Activated naive CD8-positive, alpha-beta T cell treated with anti-CD3 and anti-CD28 coated beads for 36 hours (primary cell): ENCODE data around the gene TNRC18. TPM values are rescaled to one million over a fixed set of nuclear protein-coding genes. Genes with fewer than 3 reads are reported as not detected.

Source experiments
- DNase-seq: peaks from one replicate; pipeline ENCODE4 v3.0.0; 2021
- H3K27ac Mint-ChIP-seq: one replicate; pipeline ENCODE4 v1.8.0; 2022; ENCODE audit warnings: mild to moderate bottlenecking, moderate library complexity, mixed read lengths
- H3K27me3 Mint-ChIP-seq: one replicate; pipeline ENCODE4 v1.8.0; 2022; ENCODE audit warnings: mild to moderate bottlenecking, mixed read lengths
- H3K36me3 Mint-ChIP-seq: one replicate; pipeline ENCODE4 v1.8.0; 2021; ENCODE audit warnings: mild to moderate bottlenecking, mixed read lengths
- H3K4me1 Mint-ChIP-seq: one replicate; pipeline ENCODE4 v1.8.0; 2021; ENCODE audit warnings: mixed read lengths
- H3K4me3 Mint-ChIP-seq: one replicate; pipeline ENCODE4 v1.8.0; 2022; ENCODE audit warnings: mild to moderate bottlenecking, moderate library complexity, mixed read lengths
- H3K9me3 Mint-ChIP-seq: one replicate; pipeline ENCODE4 v1.8.0; 2022; ENCODE audit warnings: mixed read lengths
- total RNA-seq, 2 experiments: library from RNA; stranded (reverse); gene quantifications; one replicate each; pipeline ENCODE4 v1.2.3, GENCODE V29; 2021

Gene TNRC18
- total RNA-seq, 2 experiments from 2014 or later = 47.6 to 48.0 TPM

GRCh38 chr7:5406957-5407945 lies 16.4 kb downstream of the TNRC18 start:
- no peak overlapping the region for H3K27ac Mint-ChIP-seq
- H3K27me3 Mint-ChIP-seq = peaks cover 14% of the 10 kb centered on the region
- H3K4me3 Mint-ChIP-seq = no peak overlapping the region
- no peaks in the 10 kb centered on the region for H3K36me3 Mint-ChIP-seq
- no peaks in the 10 kb centered on the region for H3K4me1 Mint-ChIP-seq
- no peaks in the 10 kb centered on the region for H3K9me3 Mint-ChIP-seq
- DNase-seq = no peak

DNA sequence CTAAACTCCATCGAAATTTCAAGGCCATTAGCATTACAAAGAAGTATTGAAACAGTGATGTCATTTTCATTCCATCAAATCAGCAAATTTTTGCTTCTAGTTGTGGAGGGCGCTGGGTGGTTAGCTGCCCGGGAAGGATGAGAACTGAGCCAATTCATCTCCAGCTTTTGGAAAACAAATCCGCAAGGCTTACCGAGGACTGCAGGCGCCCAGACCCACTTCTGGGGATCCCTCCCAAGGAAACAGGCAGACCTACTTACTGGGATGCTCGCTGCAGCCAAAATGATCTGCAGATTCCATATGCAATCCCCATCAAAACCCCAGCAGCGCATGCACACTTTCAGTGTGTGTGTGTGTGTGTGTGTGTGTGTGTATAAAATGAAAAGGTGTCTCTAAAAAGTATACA lies 19.2 kb downstream of the TNRC18 start:
- Mint-ChIP-seq H3K27ac (no peak overlapping the region), H3K9me3 (no peaks in the 10 kb centered on the region), H3K27me3 (peaks cover 14% of the 10 kb centered on the region), H3K4me3 (no peak overlapping the region), H3K4me1 (no peaks in the 10 kb centered on the region), H3K36me3 (no peaks in the 10 kb centered on the region)
- no peak for DNase-seq

DNA sequence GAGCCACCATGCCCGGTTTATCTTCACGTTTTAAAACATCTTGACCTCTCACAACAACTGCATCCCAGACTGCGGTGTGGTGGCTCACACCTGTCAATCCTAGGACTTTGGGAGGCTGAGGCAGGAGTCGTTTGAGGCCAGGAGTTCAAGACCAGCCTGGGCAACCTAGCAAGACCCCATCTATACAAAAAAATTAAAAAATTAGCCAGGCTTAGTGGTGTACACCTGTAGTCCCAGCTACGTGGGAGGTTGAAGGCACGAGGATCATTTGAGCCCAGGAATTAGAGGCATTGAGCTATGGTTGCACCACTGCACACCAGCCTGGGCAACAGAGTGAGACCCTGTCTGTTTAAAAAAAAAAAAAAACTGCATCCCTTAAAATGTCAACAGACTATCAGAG lies 20.2 kb downstream of the TNRC18 start:
- Mint-ChIP-seq H3K36me3 (no peaks in the 10 kb centered on the region), H3K9me3 (no peaks in the 10 kb centered on the region), H3K27me3 (peaks cover 10% of the 10 kb centered on the region), H3K4me3 (no peak overlapping the region), H3K27ac (no peak overlapping the region), H3K4me1 (no peaks in the 10 kb centered on the region)
- no peak for DNase-seq

DNA sequence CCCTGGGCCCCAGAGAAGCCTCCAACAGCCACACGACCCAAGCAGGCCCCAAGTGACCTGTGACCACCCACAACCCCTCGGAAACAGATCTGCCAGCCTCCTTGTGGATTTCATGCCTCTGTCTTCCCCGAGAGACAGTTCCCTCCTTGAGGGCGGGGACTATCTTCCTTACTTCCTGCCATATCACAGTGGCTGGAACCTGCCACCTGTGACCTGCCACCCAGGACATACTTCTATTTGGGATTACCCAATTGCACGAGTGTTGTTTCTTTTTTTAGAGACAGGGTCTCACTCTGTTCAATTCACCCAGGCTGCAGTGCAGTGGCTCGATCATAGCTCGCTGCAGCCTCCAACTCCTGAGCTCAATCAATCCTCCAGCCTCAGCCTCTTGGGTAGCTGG lies 25.9 kb downstream of the TNRC18 start:
- Mint-ChIP-seq H3K9me3 (no peaks in the 10 kb centered on the region), H3K4me3 (peak overlapping the region; percentile 74), H3K36me3 (peaks cover 6% of the 10 kb centered on the region), H3K4me1 (peaks cover 10% of the 10 kb centered on the region), H3K27ac (peak overlapping the region; percentile 91), H3K27me3 (no peaks in the 10 kb centered on the region)
- no peak for DNase-seq

GRCh38 chr7:5396999-5397663 lies 26.5 kb downstream of the TNRC18 start:
- H3K27me3 Mint-ChIP-seq = no peaks in the 10 kb centered on the region
- no peaks in the 10 kb centered on the region for H3K9me3 Mint-ChIP-seq
- peak overlapping the region; percentile 74 for H3K4me3 Mint-ChIP-seq
- peak; percentile 89 for DNase-seq
- peak overlapping the region; percentile 91 for H3K27ac Mint-ChIP-seq
- H3K36me3 Mint-ChIP-seq = peaks cover 8% of the 10 kb centered on the region
- H3K4me1 Mint-ChIP-seq = peaks cover 10% of the 10 kb centered on the region

GRCh38 chr7:5396542-5396941 lies 27.1 kb downstream of the TNRC18 start:
- H3K4me3 Mint-ChIP-seq = peak overlapping the region; percentile 74
- H3K27me3 Mint-ChIP-seq = no peaks in the 10 kb centered on the region

GRCh38 chr7:5395246-5395645 lies 28.4 kb downstream of the TNRC18 start:
- DNase-seq = no peak
- no peaks in the 10 kb centered on the region for H3K27me3 Mint-ChIP-seq
- peak overlapping the region; percentile 74 for H3K4me3 Mint-ChIP-seq
- H3K36me3 Mint-ChIP-seq = peaks cover 8% of the 10 kb centered on the region
- H3K9me3 Mint-ChIP-seq = no peaks in the 10 kb centered on the region
- H3K4me1 Mint-ChIP-seq = peaks cover 15% of the 10 kb centered on the region
- H3K27ac Mint-ChIP-seq = no peak overlapping the region

More at GRCh38 chr7:5396542-5396941, 27.1 kb downstream of the TNRC18 start:
- Mint-ChIP-seq H3K27ac (peak overlapping the region; percentile 91), H3K4me1 (peaks cover 13% of the 10 kb centered on the region), H3K36me3 (peaks cover 8% of the 10 kb centered on the region), H3K9me3 (no peaks in the 10 kb centered on the region)
- DNase-seq = peak; percentile 64

DNA sequence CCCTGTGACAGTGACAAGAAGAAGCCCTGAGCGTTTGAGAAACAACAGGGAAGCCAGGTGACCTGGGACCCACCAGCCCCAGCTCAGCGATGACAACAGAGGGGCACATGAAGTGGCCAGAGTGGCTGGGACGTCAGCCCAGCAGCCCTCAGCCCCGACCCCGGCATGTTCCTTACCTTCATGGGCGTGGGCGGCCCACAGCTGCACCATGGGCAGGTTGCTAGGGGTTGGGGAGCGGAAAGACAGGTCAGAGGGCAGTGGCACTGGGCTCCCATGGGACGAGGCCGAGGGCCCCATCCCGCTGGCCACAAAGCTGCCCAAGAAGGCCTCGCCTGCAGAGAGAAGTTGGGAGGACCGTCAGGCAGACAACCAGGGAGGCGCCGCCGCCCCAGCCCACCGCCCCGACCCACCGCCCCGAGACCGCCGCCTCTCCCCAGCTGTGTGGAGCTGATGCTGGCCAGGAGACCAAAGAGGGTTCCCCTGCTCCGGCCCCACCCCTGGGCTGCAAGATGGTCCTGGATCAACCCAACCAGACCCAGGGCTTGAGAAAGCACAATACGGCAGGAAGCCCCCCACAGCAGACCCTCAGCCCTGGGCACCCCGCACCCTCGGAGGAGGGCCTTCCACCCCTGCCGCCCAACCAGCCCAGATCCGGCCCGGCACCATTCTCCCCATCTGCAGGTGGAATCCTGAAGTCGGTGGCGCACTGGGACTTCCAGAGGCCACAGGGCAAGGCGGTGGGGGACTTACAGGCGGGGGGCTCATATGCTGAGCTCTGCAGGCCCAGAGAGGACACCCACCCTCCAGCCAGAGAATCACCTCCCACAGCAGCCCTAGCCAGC lies 29.1 kb downstream of the TNRC18 start:
- no peak overlapping the region for H3K4me3 Mint-ChIP-seq
- peaks cover 15% of the 10 kb centered on the region for H3K4me1 Mint-ChIP-seq
- no peaks in the 10 kb centered on the region for H3K27me3 Mint-ChIP-seq
- H3K36me3 Mint-ChIP-seq = peaks cover 8% of the 10 kb centered on the region
- H3K9me3 Mint-ChIP-seq = no peaks in the 10 kb centered on the region
- no peak overlapping the region for H3K27ac Mint-ChIP-seq
- DNase-seq = no peak

DNA sequence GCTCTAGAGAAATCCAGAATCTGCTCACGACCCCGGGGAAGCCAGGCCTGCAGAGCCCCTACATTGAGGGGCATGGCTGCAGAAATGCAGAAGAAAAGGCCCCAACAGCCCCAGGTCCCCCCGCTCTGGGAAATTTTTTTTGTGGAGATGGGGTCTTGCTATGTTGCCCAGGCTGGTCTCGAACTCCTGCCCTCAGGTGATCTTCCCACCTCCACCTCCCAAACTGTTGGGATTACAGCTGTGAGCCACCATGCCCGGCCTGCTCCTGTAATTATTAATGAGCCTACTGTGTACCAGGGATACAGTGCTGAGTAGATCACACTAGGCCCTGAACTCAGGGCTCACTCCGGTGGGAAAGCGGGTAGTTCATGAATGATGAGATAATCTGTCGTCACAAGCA lies 29.9 kb downstream of the TNRC18 start:
- H3K9me3 Mint-ChIP-seq = no peaks in the 10 kb centered on the region
- H3K4me1 Mint-ChIP-seq = peaks cover 15% of the 10 kb centered on the region
- H3K4me3 Mint-ChIP-seq = no peak overlapping the region
- no peak overlapping the region for H3K27ac Mint-ChIP-seq
- H3K36me3 Mint-ChIP-seq = peaks cover 8% of the 10 kb centered on the region
- no peak for DNase-seq
- no peaks in the 10 kb centered on the region for H3K27me3 Mint-ChIP-seq

- Mint-ChIP-seq H3K4me3 (no peak overlapping the region), H3K27ac (no peak overlapping the region), H3K4me1 (peaks cover 15% of the 10 kb centered on the region), H3K36me3 (peaks cover 8% of the 10 kb centered on the region), H3K9me3 (no peaks in the 10 kb centered on the region), H3K27me3 (no peaks in the 10 kb centered on the region)
- DNase-seq = no peak
These were observed 30.3 kb downstream of the TNRC18 start for GRCh38 chr7:5393328-5393727.

GRCh38 chr7:5390918-5391317 lies 32.7 kb downstream of the TNRC18 start:
- H3K9me3 Mint-ChIP-seq = no peaks in the 10 kb centered on the region
- H3K27me3 Mint-ChIP-seq = no peaks in the 10 kb centered on the region
- no peak overlapping the region for H3K4me3 Mint-ChIP-seq
- no peak overlapping the region for H3K27ac Mint-ChIP-seq
- peaks cover 11% of the 10 kb centered on the region for H3K4me1 Mint-ChIP-seq
- peaks cover 17% of the 10 kb centered on the region for H3K36me3 Mint-ChIP-seq
- DNase-seq = no peak

DNA sequence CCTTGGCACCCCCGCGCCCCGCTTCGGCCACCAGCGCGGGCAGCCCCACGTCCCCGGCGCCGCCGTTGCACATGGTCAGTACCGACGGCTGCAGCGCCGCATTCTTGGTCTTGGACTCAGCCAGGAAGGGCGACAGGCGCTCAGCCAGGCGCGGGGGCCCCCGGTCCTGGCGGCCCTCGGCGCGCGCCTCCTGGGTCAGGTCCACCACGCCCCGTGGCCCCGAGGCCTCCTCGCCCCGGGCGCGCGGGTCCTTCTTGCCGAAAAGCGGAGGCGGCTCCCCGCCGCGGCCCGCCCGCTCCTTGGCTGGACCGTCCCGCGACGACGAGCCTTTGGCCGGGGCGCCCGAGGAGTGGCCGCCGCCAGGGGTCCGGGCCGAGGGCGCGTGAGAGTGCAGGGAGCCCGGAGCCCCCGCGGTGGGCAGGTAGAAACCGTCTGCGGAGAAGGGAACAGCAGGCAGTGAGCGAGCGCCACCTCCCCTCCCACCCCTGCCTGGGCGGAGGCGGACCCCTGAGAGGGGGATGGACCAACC lies 34.7 kb downstream of the TNRC18 start:
- no peak for DNase-seq
- peaks cover 17% of the 10 kb centered on the region for H3K4me1 Mint-ChIP-seq
- no peak overlapping the region for H3K4me3 Mint-ChIP-seq
- H3K36me3 Mint-ChIP-seq = peaks cover 17% of the 10 kb centered on the region
- no peak overlapping the region for H3K27ac Mint-ChIP-seq
- no peaks in the 10 kb centered on the region for H3K9me3 Mint-ChIP-seq
- H3K27me3 Mint-ChIP-seq = no peaks in the 10 kb centered on the region

GRCh38 chr7:5388273-5388901 lies 35.2 kb downstream of the TNRC18 start:
- H3K36me3 Mint-ChIP-seq = peaks cover 17% of the 10 kb centered on the region
- no peaks in the 10 kb centered on the region for H3K27me3 Mint-ChIP-seq
- peaks cover 18% of the 10 kb centered on the region for H3K4me1 Mint-ChIP-seq
- no peak overlapping the region for H3K27ac Mint-ChIP-seq
- no peaks in the 10 kb centered on the region for H3K9me3 Mint-ChIP-seq
- no peak for DNase-seq
- no peak overlapping the region for H3K4me3 Mint-ChIP-seq

DNA sequence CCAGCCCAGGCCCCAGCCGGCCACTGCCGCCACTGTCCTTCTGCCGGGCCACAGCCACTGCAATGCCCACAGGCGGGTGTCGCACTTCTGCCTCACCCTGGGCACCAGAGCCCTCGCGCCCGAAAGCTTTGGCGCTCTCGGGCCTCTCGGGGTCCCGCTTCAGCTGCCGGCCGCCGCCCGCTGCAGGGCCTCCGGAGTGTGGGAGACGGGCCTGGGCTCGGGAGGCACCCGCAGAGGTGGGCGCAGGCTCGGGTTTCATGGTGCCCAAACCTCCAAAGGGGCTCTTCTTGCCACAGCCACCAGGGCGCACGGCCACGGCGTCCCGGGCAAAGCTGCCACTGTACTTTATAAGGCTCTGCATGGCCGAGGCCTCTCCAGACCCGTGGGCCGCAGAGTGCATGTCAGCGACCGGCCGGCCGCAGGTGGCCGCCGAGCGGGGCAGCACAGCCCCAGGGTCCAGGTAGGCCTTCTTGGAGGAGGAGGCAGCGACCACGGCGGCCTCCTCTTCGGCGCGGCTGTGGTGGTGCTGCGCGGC lies 35.9 kb downstream of the TNRC18 start:
- peaks cover 11% of the 10 kb centered on the region for H3K36me3 Mint-ChIP-seq
- H3K27ac Mint-ChIP-seq = no peak overlapping the region
- no peaks in the 10 kb centered on the region for H3K9me3 Mint-ChIP-seq
- no peaks in the 10 kb centered on the region for H3K27me3 Mint-ChIP-seq
- H3K4me1 Mint-ChIP-seq = peaks cover 19% of the 10 kb centered on the region
- no peak for DNase-seq
- no peak overlapping the region for H3K4me3 Mint-ChIP-seq
